ENCODE measurements around the gene AOPEP.

Gene AOPEP

GRCh38 chr9:95132366-95133324, 406.1 kb downstream of the AOPEP start:
- no peak for DNase-seq

- no peak for DNase-seq
Observed at GRCh38 chr9:95133325-95133705, 406.8 kb downstream of the AOPEP start.

- DNase-seq = no peak
Observed at GRCh38 chr9:95134457-95134881, 408.0 kb downstream of the AOPEP start.

GRCh38 chr9:95135756-95136155, 409.3 kb downstream of the AOPEP start:
- DNase-seq = no peak
